ENCODE results near the gene SEC31B. TPM values are rescaled to one million over a fixed set of nuclear protein-coding genes. Genes with fewer than 3 reads are reported as not detected.

The SEC31B gene
- total RNA-seq, 1 donor from 2014 or later, result 57.0 TPM

DNA sequence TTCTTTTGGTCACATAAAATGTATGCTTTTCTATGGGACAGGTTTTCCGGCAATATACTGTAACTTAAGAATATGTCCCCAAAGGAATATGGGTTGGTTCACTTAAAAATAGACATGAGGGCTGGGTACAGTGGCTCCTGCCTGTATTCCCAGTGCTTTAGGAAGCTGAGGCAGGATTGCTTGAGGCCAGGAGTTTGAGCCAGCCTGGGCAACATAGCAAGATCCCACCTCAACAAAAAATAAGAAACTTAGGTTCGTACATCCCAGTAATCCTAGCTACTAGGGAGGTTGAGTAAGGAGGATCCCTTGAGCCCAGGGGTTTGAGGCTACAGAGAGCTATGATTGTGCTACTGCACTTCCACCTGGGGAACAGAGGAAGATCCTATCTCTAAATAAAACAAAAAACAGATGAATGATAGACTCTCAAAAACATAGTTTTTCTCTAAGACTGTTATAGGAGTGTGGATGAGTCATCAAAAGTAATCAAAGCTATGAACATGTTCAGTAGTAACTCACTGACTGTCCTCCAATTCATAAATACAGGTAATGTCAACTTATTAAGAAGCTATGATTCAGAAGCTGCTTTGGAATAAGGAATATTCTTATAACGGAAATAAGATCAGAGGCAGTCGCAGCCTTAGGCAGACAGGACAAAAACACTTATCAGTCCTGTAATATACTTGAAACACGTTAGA lies 2.6 kb upstream of the SEC31B start:
- Mint-ChIP-seq H3K9me3 (no peaks in the 10 kb centered on the region), H3K36me3 (ENCODE audit: low read depth) (peaks cover 54% of the 10 kb centered on the region), H3K4me1 (peaks cover 30% of the 10 kb centered on the region), H3K4me3 (no peak overlapping the region), H3K27ac (peak overlapping the region; percentile 1), H3K27me3 (no peaks in the 10 kb centered on the region)
- intact Hi-C loops (cut with micrococcal nuclease), result no loop called here
- no peak for DNase-seq

DNA sequence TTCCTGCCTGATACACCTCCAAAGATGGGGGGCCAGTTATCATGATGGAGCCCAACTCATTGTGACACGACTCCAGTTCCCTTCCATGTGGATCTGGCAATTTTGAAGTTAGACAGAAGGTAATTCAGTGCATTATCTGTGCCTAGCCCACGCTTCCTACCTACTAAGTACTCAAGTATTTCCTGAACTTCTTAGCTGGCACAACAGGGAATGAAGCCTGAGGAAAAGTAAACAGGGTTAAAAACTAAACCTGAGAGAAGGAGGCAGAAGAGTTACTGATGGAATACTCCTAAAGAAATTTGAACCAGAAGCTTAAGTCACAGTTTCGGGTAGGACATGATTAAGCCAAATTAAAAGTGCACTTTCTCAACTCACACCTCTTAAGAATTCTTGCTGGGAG lies 1.1 kb upstream of the SEC31B start:
- intact Hi-C loops (cut with micrococcal nuclease), result no loop called here
- H3K36me3 Mint-ChIP-seq (ENCODE audit: low read depth), result peaks cover 54% of the 10 kb centered on the region
- no peak for DNase-seq
- no peaks in the 10 kb centered on the region for H3K27me3 Mint-ChIP-seq
- H3K9me3 Mint-ChIP-seq, result no peaks in the 10 kb centered on the region
- peaks cover 32% of the 10 kb centered on the region for H3K4me1 Mint-ChIP-seq
- H3K4me3 Mint-ChIP-seq, result no peak overlapping the region
- H3K27ac Mint-ChIP-seq, result no peak overlapping the region

DNA sequence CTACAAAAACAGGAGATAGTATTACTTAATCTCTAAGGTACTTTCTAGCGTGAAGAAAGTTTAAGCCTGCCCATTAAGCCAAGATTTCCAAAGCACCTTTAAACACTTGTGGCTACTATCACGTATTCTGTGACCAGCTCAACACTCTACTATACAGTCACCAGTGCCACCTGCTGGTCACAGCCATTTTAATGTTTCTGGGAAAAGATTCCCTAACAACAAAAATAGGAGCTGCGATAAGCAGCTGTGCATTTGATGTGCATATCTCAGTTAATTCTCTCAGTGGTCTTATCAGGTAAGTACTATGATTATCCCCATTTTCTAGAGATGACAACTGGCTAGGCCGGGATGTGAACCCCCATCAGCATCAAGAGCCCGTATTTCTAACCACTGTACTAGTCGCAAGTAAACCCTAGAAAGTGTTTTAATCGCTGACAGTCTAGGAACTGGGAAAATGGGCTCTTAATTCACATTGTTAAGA lies 860 bp downstream of the SEC31B start:
- Mint-ChIP-seq H3K27ac (peak overlapping the region; percentile 34), H3K9me3 (no peaks in the 10 kb centered on the region), H3K36me3 (ENCODE audit: low read depth) (peaks cover 47% of the 10 kb centered on the region), H3K27me3 (no peaks in the 10 kb centered on the region), H3K4me1 (peaks cover 34% of the 10 kb centered on the region), H3K4me3 (no peak overlapping the region)
- intact Hi-C loops (cut with micrococcal nuclease), result loop anchor here (1.0 to 2.0 kb wide), 4 partner anchors 10 to 180 kb away; no protein-coding TSS in a partner anchor
- DNase-seq, result peak; percentile 92

DNA sequence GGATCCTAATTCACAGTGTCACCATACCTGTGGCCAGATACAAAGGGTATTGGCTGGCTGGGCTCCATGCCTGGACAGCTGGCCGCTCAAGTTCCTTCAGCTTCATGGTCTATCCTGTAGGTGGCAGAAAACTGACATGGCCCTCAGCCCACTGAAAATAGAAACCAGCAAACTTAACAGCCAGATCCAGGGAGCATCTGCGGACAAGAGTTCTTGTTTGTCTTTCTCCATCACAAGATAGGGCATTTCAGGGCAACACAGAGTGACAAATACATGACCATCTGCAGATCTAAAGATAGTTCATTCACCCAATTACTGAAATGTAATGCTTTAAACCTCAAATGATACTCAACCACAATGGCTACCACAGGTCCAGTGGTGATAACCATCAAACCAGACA lies 2.8 kb downstream of the SEC31B start:
- H3K27ac Mint-ChIP-seq, result peak overlapping the region; percentile 69
- H3K27me3 Mint-ChIP-seq, result no peaks in the 10 kb centered on the region
- H3K36me3 Mint-ChIP-seq (ENCODE audit: low read depth), result peaks cover 51% of the 10 kb centered on the region
- no peaks in the 10 kb centered on the region for H3K9me3 Mint-ChIP-seq
- peaks cover 44% of the 10 kb centered on the region for H3K4me1 Mint-ChIP-seq
- intact Hi-C loops (cut with micrococcal nuclease), result no loop called here
- DNase-seq, result no peak
- no peak overlapping the region for H3K4me3 Mint-ChIP-seq

DNA sequence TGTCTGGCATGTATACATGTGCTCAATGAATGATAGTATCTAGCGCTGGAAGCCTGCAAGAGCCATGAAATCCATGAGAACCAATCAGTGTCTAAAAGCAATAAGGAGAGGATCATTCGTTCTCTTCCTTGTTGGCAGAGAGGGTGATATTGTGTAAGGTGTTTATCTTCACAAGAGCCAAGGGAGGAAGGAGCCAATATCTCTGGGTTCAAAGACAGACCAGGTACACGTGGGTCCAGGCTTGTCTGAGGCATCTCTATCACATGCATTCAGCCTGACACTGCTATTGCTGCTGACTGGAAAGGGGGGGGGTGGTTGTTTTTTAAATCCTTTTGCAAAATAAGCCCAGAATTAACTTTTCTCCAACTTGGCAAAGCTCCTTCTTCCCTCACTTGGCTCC lies 4.0 kb downstream of the SEC31B start:
- Mint-ChIP-seq H3K4me3 (no peak overlapping the region), H3K27ac (no peak overlapping the region), H3K9me3 (no peaks in the 10 kb centered on the region), H3K36me3 (ENCODE audit: low read depth) (peaks cover 50% of the 10 kb centered on the region), H3K4me1 (peaks cover 55% of the 10 kb centered on the region), H3K27me3 (no peaks in the 10 kb centered on the region)
- intact Hi-C loops (cut with micrococcal nuclease), result no loop called here
- no peak for DNase-seq

DNA sequence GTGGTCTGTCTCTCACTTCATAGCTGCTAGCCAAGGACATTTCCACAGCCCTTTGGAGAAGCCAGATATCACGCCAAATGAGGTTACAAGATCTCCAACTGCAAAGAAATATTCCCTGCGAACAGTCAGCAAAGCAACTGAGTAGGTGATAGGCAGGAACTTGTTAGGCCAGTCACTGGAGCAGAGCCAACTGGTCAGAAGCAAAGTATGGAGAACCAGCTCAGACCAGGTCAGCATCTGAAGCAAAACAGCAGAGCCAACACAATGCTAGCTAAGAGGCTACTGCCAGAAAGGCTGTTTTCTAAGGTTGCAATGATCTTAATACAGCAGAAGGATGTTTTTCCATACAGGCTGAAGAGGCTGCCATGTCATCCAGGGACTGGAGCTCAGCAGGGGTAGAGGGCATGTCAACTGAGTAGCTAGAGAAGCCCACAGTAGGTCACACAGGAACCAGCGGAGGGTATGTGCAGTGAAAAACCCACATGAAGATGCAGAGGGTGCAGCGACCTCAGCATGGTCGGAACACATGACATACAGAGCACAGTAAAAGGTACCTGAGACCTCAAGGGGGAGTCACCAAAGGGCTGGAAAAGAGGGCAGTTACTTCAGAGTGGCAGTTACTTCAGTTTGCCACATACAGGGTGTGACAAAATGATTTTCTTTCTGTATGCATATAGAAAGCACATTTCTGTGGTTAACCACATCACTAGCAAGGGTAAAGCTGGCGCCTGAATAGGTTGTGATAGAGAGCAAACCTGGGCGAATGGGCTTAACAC lies 8.9 kb downstream of the SEC31B start:
- peaks cover 41% of the 10 kb centered on the region for H3K36me3 Mint-ChIP-seq (ENCODE audit: low read depth)
- peak overlapping the region; percentile 80 for H3K4me3 Mint-ChIP-seq
- peak; percentile 93 for DNase-seq
- no peaks in the 10 kb centered on the region for H3K9me3 Mint-ChIP-seq
- intact Hi-C loops (cut with micrococcal nuclease), result loop anchor here (1.0 kb wide), 1 partner anchor 18 kb away; no protein-coding TSS in a partner anchor
- H3K27ac Mint-ChIP-seq, result peak overlapping the region; percentile 89
- H3K4me1 Mint-ChIP-seq, result peaks cover 74% of the 10 kb centered on the region
- no peaks in the 10 kb centered on the region for H3K27me3 Mint-ChIP-seq

DNA sequence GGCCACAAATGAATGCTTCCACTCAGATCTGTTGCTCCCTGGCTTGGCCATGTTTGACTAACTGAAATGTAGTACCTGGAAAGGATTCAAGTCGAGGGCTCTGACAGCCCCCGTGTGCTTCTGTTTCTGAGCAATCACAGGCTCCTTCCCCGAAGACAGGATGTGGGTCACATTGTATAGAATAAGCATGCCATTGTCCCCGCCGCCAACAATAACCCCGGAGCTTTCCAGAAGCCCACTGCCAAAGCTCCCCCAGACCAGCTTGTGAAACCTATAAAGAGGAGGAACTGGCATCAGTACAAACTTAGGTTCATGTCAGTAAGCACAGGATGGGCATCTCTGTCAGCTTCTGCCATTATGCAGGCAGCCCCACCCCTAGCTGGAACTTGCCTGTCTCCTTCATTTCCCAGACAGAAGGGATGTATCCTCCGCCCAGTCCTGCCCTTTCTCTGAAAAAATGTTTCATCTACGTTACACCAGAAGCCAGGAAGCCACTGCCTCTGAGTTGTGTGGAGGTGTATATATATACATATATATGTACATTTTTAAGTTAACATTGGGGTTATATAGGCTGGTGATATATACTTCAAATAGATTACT lies 10.3 kb downstream of the SEC31B start:
- Mint-ChIP-seq H3K36me3 (ENCODE audit: low read depth) (peaks cover 47% of the 10 kb centered on the region), H3K9me3 (no peaks in the 10 kb centered on the region), H3K27me3 (no peaks in the 10 kb centered on the region), H3K27ac (peak overlapping the region; percentile 89), H3K4me3 (peak overlapping the region; percentile 80), H3K4me1 (peaks cover 85% of the 10 kb centered on the region)
- intact Hi-C loops (cut with micrococcal nuclease), result loop anchor here (5.0 kb wide), 1 partner anchor 222 kb away; the partner anchor contains the start of gene BLOC1S2
- DNase-seq, result peak; percentile 92

DNA sequence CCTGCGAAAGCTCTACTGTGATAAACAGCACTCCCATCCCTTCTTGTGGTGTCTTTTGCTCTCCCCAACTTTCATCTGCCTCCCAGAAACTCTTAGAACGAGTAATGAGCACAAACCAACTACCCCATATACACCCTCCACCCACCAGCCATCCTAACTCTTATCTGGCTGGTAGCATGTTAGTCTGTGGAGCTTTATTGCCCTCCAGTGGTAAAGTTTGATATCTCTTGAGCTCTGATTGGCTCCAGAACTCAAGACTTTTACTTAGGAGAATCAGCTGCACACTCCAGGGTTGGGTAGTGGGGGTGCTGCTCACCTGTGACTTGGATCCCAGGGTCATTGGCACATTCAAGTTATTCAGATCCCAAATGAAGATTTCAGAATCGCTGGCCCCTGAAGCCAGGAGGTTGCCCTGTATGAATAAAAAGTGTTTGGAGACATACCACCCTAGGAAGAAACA lies 10.9 kb downstream of the SEC31B start:
- no peaks in the 10 kb centered on the region for H3K9me3 Mint-ChIP-seq
- H3K4me1 Mint-ChIP-seq, result peaks cover 91% of the 10 kb centered on the region
- H3K27ac Mint-ChIP-seq, result peak overlapping the region; percentile 89
- peak; percentile 90 for DNase-seq
- no peaks in the 10 kb centered on the region for H3K27me3 Mint-ChIP-seq
- intact Hi-C loops (cut with micrococcal nuclease), result loop anchor here (1.0 to 5.0 kb wide), 8 partner anchors 10 to 221 kb away; partner anchors contain the start of gene BLOC1S2
- peak overlapping the region; percentile 80 for H3K4me3 Mint-ChIP-seq
- H3K36me3 Mint-ChIP-seq (ENCODE audit: low read depth), result peaks cover 49% of the 10 kb centered on the region

DNA sequence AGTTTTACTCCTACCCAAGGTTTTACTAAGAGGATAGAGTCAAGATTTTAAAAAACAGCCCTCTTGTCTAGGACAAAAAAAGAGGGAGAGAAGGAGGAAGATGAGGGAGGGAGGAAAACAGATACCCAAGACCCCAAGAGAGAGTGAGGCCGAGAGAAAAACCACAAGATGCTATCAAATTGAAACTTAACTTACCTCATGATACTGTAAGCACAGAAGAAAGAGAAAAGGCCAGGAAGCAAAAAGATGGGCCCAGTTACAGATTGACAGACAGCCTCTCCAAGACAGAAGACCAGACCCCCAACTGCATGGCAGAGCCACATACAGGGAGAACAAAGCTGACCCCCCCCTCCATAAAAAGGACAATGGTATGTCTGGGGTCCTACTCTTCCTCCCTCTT lies 11.4 kb downstream of the SEC31B start:
- H3K9me3 Mint-ChIP-seq, result no peaks in the 10 kb centered on the region
- H3K36me3 Mint-ChIP-seq (ENCODE audit: low read depth), result peaks cover 49% of the 10 kb centered on the region
- peak overlapping the region; percentile 80 for H3K4me3 Mint-ChIP-seq
- H3K27me3 Mint-ChIP-seq, result no peaks in the 10 kb centered on the region
- intact Hi-C loops (cut with micrococcal nuclease), result loop anchor here (1.0 to 5.0 kb wide), 8 partner anchors 10 to 221 kb away; partner anchors contain the start of gene BLOC1S2
- DNase-seq, result no peak
- H3K27ac Mint-ChIP-seq, result peak overlapping the region; percentile 89
- H3K4me1 Mint-ChIP-seq, result peaks cover 91% of the 10 kb centered on the region

DNA sequence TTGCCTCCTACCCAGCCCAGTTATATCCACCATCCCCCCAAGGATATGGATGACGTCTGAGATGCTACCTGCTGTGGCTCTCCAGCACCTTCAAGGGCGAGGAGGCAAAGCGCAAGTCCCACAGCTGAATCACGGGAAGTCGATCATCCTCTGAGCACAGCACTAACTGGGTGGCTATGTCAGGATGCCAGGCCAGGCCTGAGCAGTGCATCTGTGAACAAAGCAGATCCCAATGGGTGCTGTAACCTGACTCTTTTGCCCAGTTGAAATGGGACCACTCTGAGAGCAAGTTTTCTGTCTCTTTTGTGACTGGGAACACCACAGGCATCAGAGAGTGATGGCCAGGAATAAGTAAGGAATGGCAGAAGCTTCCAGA lies 12.3 kb downstream of the SEC31B start:
- peaks cover 92% of the 10 kb centered on the region for H3K4me1 Mint-ChIP-seq
- intact Hi-C loops (cut with micrococcal nuclease), result loop anchor here (5.0 kb wide), 1 partner anchor 220 kb away; the partner anchor contains the start of gene BLOC1S2

DNA sequence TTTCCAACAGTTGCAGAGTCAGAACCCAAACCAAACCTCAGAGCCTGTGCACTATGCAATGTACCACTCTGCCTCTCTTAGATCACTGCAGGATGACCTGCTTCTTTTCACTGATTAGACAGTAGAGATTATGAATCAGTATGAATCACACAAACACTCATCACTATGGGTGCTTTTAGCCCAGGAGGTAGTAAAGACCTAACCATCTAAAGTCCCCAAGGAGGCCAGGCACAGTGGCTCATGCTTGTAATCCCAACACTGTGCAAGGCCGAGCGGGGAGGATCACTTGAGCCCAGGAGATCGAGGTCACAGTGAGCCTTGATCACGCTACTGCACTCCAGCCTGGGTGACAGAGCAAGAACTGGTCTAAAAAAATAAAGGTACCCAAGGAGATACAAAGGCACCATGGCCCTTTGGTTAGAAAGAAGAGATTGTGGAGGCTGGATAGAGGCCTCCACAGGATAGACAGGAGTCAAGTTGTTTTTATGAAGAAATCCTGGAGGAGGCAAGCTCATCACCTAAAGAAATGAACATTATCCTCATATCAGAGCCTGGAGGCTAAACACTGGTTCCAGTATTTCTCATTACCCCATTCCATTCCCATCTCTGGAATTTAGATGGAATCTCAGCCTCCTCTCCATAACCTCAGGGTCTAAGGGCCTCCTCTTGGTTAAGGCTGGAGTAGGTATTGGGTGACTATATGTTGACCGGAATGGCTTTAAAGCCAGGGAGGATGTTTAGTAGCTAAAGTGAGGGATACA lies 12.9 kb downstream of the SEC31B start:
- H3K9me3 Mint-ChIP-seq, result no peaks in the 10 kb centered on the region
- H3K4me3 Mint-ChIP-seq, result peak overlapping the region; percentile 80
- H3K4me1 Mint-ChIP-seq, result peaks cover 92% of the 10 kb centered on the region
- peak overlapping the region; percentile 89 for H3K27ac Mint-ChIP-seq
- peaks cover 45% of the 10 kb centered on the region for H3K36me3 Mint-ChIP-seq (ENCODE audit: low read depth)
- no peaks in the 10 kb centered on the region for H3K27me3 Mint-ChIP-seq
- DNase-seq, result peak; percentile 70
- intact Hi-C loops (cut with micrococcal nuclease), result loop anchor here (5.0 kb wide), 1 partner anchor 219 kb away; the partner anchor contains the start of gene BLOC1S2

More for the DNA sequence above, 12.3 kb downstream of the SEC31B start:
- no peaks in the 10 kb centered on the region for H3K27me3 Mint-ChIP-seq
- peak; percentile 69 for DNase-seq
- peaks cover 46% of the 10 kb centered on the region for H3K36me3 Mint-ChIP-seq (ENCODE audit: low read depth)
- H3K9me3 Mint-ChIP-seq, result no peaks in the 10 kb centered on the region
- peak overlapping the region; percentile 80 for H3K4me3 Mint-ChIP-seq
- peak overlapping the region; percentile 89 for H3K27ac Mint-ChIP-seq

DNA sequence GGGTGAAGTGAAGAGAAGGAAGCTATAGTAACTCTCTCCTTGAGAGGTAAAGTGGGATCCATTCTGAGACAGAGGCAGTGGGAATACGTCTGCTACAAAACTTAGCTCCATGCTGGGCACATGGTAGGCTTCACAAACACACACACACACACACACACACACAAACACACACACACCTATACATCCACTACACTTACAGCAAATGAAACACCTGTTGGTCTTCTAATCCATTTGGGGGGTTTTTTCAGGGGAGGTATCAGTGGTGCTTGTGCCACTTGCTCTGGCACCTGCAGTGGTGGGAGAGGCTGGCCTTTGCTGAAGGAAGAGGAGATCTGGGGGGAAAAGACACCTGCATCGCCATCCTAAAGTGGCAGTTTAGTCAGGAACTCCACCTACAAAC lies 14.5 kb downstream of the SEC31B start:
- H3K4me1 Mint-ChIP-seq, result peaks cover 86% of the 10 kb centered on the region
- no peaks in the 10 kb centered on the region for H3K9me3 Mint-ChIP-seq
- intact Hi-C loops (cut with micrococcal nuclease), result loop anchor here (5.0 kb wide), 1 partner anchor 218 kb away; the partner anchor contains the start of gene BLOC1S2
- peaks cover 55% of the 10 kb centered on the region for H3K36me3 Mint-ChIP-seq (ENCODE audit: low read depth)
- no peak for DNase-seq
- H3K27ac Mint-ChIP-seq, result peak overlapping the region; percentile 62
- H3K27me3 Mint-ChIP-seq, result no peaks in the 10 kb centered on the region
- H3K4me3 Mint-ChIP-seq, result peak overlapping the region; percentile 80

DNA sequence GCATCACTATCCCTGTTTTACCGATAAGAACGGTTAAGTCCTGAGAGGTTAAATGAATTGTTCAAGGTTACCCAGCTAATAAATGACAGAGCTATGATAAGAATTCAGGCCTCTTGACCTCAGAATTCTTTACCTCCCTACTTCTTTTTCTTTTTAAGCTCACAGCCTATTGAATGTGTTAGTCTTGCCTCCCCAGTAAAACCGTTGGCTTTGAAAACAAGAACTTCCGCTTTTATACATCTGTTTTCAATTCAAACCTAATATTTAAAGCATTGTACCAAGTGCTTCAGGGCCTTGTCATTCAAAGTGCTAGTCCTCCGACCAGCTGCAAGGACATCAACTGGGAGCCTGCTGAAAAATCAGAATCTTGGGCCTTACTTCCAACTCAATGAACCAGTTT lies 15.6 kb downstream of the SEC31B start:
- H3K27ac Mint-ChIP-seq, result no peak overlapping the region
- H3K4me3 Mint-ChIP-seq, result no peak overlapping the region
- H3K36me3 Mint-ChIP-seq (ENCODE audit: low read depth), result peaks cover 66% of the 10 kb centered on the region
- intact Hi-C loops (cut with micrococcal nuclease), result no loop called here
- peaks cover 88% of the 10 kb centered on the region for H3K4me1 Mint-ChIP-seq
- no peaks in the 10 kb centered on the region for H3K9me3 Mint-ChIP-seq
- H3K27me3 Mint-ChIP-seq, result no peaks in the 10 kb centered on the region
- DNase-seq, result no peak
